OCI-LY3 (cell line): ENCODE results near the gene CTDSPL.

Experiments used
- CTCF ChIP-seq: fragments of 200-600, 300-600 bp; sonication (generic); IDR thresholded peaks from 2 replicates; pipeline ENCODE4 v1.5.1; 2014; ENCODE audit warnings: antibody characterized with exemption, low read length, low read depth
- EZH2phosphoT487 ChIP-seq: fragments of 200-600 bp; shearing (Covaris generic); IDR thresholded peaks from 2 replicates; pipeline ENCODE4 v1.6.1; 2018; ENCODE audit warnings: antibody characterized with exemption, mixed run types, low read depth

GRCh38 chr3:37934631-37935289 lies 73.1 kb downstream of the CTDSPL start:
- TF ChIP-seq CTCF, result no peak
- TF ChIP-seq EZH2phosphoT487, result no peak
